Spleen (tissue), 7 donors: Measurements from ENCODE around the gene RRP1.

Experiments
- CTCF ChIP-seq, 11 experiments: fragments of 200-600 bp in 7 of 11; fragments of 450-650 bp in 4 of 11; sonication (generic) in 4 of 11; IDR thresholded peaks in 8 of 11; conservative IDR thresholded peaks in 3 of 11; 1 replicate in 7 of 11; 2 replicates in 4 of 11; pipeline versions ENCODE4 v1.4.0 to v1.8.0; 2016 to 2021; ENCODE audit warnings: antibody characterized with exemption in 11 of 11, inconsistent platforms in 4 of 11, mild to moderate bottlenecking in 1 of 11
- POLR2A ChIP-seq, 3 donors: fragments of 450-650 bp; IDR thresholded peaks; one replicate each; pipeline ENCODE4 v1.5.1; 2017; ENCODE audit warnings: antibody characterized with exemption in 3 of 3, mild to moderate bottlenecking in 1 of 3
- POLR2AphosphoS5 ChIP-seq, 3 donors: sonication (generic); formaldehyde crosslinking; IDR thresholded peaks; one replicate each; pipeline ENCODE4 v1.5.1; 2017; ENCODE audit warnings: antibody characterized with exemption in 3 of 3
- donor health status: DM: no; HTN: no; CAD: no; lungs with moderate emphysema.
- donor health status: DM: no; HTN: no; CAD: no.
- donor health status: DM: no; HTN: no; CAD: no.

GRCh38 chr21:43762303-43763128 lies 26.9 kb upstream of the RRP1 start:
- TF ChIP-seq CTCF (IDR thresholded peaks at IDR 0.05 in 8 of 11, conservative IDR thresholded peaks at IDR 0.05 in 3 of 11) (no peak), POLR2A (IDR thresholded peaks at IDR 0.05) (no peak), POLR2AphosphoS5 (IDR thresholded peaks at IDR 0.05) (no peak)
